ENCODE measurements around the gene PIAS1.
"Not testable (repeated sequence)": the region's sequence is repeated elsewhere in the genome, so short reads cannot be mapped to it uniquely, and the experiment has no call there.

The PIAS1 gene

DNA sequence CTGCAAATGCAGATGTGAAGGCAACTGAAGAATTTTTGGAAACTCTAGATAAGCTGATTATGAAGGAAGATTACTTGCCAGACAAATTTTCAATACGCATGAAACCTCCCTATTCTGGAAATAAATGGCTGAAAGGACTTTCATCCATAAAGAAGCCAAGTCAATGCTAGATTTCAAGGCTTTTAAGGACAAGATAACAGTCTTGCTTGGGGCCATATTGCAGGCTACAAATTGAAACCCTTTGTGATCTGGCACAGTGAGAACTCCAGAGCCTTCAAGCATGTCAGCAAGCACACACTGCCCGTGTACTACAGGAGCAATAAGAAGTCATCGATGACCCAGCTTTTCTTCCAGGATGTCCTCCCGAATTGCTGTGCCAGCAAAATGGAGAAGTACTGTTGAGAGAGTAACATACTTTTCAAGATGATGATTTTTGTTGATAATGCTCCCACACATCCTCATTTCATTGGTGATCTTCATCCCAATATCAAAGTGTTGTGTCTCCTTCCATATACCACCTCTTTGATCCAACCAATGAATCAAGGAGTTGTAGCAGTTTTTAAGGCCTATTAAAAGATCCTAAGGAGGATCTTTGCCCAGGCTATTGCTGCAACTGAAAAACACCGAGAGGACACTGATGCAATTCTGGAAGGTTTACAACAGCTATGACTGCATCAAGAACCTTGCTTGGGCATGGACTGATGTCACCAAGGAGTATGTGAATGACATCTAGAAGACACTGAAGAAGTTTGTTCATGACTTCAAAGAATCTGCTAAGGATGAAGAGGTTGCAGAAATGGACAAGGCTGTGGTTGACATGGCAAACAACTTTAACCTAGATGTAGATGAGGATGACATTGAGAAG, 130.7 kb downstream of the PIAS1 start:
- DNase-seq: peak in 2 of 4 experiments; percentile 41 to 46

GRCh38 chr15:68186671-68187397, 132.7 kb downstream of the PIAS1 start:
- DNase-seq: no peak

- DNase-seq: no peak
These were observed 133.4 kb downstream of the PIAS1 start for GRCh38 chr15:68187559-68187958.

GRCh38 chr15:68188647-68189046, 134.5 kb downstream of the PIAS1 start:
- DNase-seq: no peak

- no peak for DNase-seq
These were observed 135.9 kb downstream of the PIAS1 start for GRCh38 chr15:68190048-68190447.

GRCh38 chr15:68191555-68191954, 137.4 kb downstream of the PIAS1 start:
- no peak for DNase-seq

- DNase-seq: no peak
These were observed 138.0 kb downstream of the PIAS1 start for GRCh38 chr15:68192117-68192516.

- DNase-seq: no peak
These were observed 138.8 kb downstream of the PIAS1 start for GRCh38 chr15:68192804-68193486.

GRCh38 chr15:68195336-68196112, 141.4 kb downstream of the PIAS1 start:
- DNase-seq: no peak

- DNase-seq: no peak
These were observed 142.5 kb downstream of the PIAS1 start for GRCh38 chr15:68196445-68197169.

- no peak for DNase-seq
These were observed 143.0 kb downstream of the PIAS1 start for GRCh38 chr15:68197170-68197492.

- DNase-seq: no peak
These were observed 143.7 kb downstream of the PIAS1 start for GRCh38 chr15:68197661-68198437.

GRCh38 chr15:68199340-68199739, 145.2 kb downstream of the PIAS1 start:
- no peak for DNase-seq

DNA sequence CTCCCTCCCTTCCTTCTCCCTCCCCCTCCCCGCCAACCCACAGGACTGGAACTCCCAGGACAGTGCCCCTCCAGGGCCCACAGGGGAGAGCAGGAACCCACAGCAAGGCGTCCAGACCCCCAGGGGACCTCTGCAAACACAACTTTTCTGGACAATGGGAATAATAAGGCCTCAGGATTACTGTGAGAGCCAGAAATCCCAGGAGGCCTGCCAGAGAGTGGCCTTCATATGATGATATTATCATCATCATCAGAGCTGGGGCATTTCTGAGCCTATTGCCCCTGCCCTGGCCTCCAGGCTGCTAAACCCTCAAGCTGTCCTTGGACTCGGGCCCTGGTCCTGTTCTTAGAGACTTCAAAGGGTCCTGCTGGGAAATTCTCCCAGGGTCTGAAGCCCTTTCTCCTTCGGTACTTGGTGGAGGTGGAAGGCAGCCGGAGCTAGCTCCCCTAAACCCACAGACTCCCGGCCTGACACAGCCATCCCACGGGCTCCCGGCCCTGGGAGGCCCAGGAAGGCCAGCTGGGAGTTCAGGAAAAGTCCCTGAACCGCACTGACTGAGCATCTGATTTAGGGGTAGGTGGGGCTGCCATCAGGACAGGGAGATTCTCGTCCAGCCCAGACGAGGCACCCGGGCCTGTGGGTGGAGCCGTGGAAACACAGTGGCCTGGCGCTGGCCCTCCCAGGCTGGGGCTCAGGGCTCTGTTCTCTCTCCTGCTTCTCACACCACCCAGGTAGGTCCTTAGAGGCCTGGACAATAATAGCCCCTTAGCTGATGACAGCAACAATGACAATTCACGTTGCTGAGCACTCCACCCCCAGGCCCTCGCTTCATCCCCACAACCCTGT, 146.1 kb downstream of the PIAS1 start:
- no peak for DNase-seq

DNA sequence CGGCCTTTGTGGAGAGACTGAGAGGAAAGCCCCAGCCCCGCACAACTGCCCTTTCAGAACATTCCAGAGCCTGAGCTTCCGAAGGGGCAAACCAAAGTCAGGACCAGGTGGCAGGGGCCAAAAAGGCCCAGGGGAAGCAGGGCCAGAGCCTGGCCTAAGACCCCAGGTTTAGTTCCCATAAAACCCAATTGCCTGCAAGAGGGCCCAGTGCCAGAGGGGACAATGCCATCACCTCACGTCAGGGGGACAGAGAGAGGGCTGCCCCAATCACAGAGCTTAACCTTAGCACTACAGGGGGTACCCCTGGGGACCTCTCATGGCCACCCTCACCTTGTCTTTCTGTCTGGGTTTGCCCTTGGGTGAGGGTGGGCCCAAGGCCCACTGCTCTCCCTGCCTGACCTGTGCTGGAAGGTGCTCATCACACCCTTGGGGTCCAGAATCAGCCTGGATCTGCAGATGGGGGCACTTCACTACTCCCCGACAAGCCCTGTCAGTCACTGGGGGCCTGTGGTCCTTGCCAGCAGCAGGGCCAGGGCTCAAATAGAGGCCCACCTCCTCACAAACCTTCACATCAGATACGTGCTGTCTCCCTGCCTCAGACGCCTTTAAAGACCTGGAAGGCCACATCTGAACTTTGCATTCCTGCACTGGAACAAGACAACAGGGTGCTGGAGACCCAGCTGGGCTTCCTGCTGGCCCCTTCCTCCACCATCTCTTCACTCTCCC, 147.2 kb downstream of the PIAS1 start:
- DNase-seq: no peak

DNA sequence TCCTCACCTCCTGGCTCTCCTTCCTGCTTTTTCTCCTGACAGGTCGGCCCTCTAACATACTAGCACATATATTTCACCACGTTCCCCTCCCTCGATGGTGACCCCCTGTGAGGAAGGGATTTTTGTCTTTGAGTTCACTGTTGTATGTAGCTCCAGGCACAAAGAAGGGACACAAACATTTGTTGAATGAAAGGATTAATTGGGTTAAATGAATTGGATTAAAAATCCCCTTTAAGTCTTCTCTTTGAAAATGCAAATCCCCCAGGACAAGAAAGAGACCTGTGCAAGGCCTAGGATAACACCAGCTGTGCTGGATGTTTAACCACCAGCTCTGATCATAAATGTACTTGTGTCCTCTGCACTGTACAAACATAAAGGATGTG, 147.8 kb downstream of the PIAS1 start:
- DNase-seq: no peak

- not testable (repeated sequence) for DNase-seq
These were observed 148.9 kb downstream of the PIAS1 start for GRCh38 chr15:68202994-68203393.

- no peak for DNase-seq
These were observed 149.4 kb downstream of the PIAS1 start for GRCh38 chr15:68203486-68203885.

DNA sequence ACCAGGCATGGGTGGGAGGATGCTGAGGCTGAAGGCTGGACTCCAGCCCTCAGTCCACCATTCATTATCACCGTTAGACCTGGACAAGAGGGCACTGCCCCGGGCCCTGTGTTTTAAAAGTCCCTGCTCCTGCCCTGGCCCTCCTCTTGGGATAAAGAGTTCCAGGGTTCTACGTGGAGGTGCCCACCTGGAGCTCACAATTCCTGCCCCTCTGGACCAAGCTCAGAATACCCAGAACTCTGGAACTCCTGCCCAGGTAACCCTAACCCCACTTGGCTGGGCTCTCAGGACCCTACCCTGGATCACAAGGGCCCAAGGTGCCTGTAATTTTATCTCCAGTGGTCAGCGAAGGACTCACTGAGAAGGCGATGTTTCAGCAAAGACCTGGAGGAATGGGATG, 149.8 kb downstream of the PIAS1 start:
- no peak for DNase-seq

DNA sequence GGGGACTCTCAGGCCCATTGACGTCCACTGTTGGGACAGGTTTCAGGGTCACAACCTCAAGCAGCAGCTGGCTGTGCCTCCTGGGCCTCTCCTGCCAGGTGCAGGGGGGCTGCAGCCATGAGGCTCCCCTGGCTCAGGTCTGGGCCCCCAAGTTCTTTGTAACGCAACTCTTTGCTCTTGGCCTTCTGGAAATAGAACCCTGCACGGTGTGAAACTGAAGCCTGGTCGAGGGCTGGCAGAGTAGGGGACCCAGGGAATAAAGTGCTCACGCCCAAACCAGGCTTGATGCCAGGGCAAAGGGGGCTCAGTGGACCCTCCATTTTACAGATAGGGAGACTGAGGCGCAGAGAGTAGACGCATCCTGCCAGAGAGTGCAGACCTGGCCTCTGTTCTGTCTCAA, 150.2 kb downstream of the PIAS1 start:
- DNase-seq: no peak
